Brain microvascular endothelial cell (primary cell): ENCODE data around the gene TENM3.
A peak's percentile ranks its signal among the peaks of the same experiment; 100 is the strongest.

ENCODE experiments used
- DNase-seq: peaks from one replicate; pipeline ENCODE4 v3.0.0-alpha.2; 2020
- H3K27ac ChIP-seq: fragments of 250-450 bp; sonication (Bioruptor Pico); 2 replicates; pipeline ENCODE4 v1.5.1; 2020; ENCODE audit warnings: mild to moderate bottlenecking, moderate library complexity
- H3K27me3 ChIP-seq: fragments of 250-450 bp; sonication (Bioruptor Pico); replicated peaks from 2 replicates; pipeline ENCODE4 v1.5.1; 2020; ENCODE audit warnings: mild to moderate bottlenecking
- H3K36me3 ChIP-seq: fragments of 250-450 bp; sonication (Bioruptor Pico); replicated peaks from 2 replicates; pipeline ENCODE4 v1.5.1; 2020; ENCODE audit warnings: mild to moderate bottlenecking
- H3K4me3 ChIP-seq: 2 replicates; pipeline ENCODE4 v1.5.1; 2011; ENCODE audit warnings: low read depth, mild to moderate bottlenecking, control low read depth, low read length, moderate library complexity
- in situ Hi-C: cut with HindIII; loops from 2 replicates; pipeline ENCODE4 v1.10.0; 2017; ENCODE audit warnings: low sequenced_read_pairs, low pct_ligation_motif_present
- TF ChIP-seq, protein P1 (sequence below): IDR thresholded peaks from 2 replicates; pipeline ENCODE4 v1.5.1; 2011; ENCODE audit warnings: low read depth, mild to moderate bottlenecking, moderate library complexity, low read length, control low read depth, inconsistent platforms; ENCODE audit errors: missing control alignments

TENM3 gene

DNA sequence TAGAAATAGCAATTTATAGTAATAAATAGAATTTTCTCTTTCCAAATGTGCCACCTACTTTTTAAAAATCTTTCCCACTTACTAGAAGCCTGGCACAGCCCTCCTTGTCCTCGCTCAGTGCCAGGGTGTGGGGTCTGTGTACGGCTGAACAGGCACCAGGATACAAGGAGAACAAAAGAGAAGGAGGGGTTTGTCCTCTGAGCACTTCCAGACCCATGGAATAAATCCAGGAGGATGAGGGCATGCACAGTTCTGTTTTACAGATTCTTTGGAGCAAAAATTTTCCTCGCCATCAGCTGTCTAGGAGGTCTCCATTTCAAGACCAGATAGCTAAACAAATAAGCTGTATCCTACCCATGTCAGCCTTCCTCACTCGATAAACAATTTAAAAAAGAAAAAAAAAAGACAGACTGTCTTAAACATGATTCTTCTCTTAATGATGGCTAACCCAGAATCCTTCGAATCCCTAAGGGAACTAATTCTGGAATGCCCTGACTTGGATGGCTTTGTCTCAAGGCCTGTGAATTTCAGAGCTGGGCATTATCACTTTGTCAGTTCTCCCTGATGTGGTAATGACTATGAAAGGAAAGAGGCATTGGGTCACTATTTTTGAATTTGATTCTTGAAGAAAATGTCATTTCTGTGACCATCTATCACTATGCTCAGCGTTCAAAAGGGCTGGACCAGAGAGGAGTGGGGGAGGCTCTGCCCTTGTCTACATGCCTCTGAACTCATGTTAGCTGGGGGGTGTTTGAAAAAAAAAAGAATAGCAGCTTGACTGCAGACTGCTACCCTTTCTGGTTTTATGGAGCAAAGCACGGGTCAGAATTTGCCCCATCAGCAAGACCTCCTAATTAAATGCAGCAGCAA is 523.0 kb downstream of the TENM3 start:
- H3K27ac ChIP-seq = no peak overlapping the region
- H3K27me3 ChIP-seq = no peaks in the 10 kb centered on the region
- no peaks in the 10 kb centered on the region for H3K36me3 ChIP-seq
- H3K4me3 ChIP-seq = no peak overlapping the region
- in situ Hi-C loops = no loop called here
- TF ChIP-seq, protein P1, sequence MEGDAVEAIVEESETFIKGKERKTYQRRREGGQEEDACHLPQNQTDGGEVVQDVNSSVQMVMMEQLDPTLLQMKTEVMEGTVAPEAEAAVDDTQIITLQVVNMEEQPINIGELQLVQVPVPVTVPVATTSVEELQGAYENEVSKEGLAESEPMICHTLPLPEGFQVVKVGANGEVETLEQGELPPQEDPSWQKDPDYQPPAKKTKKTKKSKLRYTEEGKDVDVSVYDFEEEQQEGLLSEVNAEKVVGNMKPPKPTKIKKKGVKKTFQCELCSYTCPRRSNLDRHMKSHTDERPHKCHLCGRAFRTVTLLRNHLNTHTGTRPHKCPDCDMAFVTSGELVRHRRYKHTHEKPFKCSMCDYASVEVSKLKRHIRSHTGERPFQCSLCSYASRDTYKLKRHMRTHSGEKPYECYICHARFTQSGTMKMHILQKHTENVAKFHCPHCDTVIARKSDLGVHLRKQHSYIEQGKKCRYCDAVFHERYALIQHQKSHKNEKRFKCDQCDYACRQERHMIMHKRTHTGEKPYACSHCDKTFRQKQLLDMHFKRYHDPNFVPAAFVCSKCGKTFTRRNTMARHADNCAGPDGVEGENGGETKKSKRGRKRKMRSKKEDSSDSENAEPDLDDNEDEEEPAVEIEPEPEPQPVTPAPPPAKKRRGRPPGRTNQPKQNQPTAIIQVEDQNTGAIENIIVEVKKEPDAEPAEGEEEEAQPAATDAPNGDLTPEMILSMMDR = no peak
- no peak for DNase-seq

- Histone ChIP-seq H3K36me3 (no peaks in the 10 kb centered on the region), H3K4me3 (no peak overlapping the region), H3K27me3 (no peaks in the 10 kb centered on the region), H3K27ac (no peak overlapping the region)
- TF ChIP-seq, protein P1 = no peak
- DNase-seq = no peak
- in situ Hi-C loops = no loop called here
These were observed 523.7 kb downstream of the TENM3 start for GRCh38 chr4:182766857-182767250.

- in situ Hi-C loops = no loop called here
These were observed 525.6 kb downstream of the TENM3 start for GRCh38 chr4:182768838-182769237.

GRCh38 chr4:182770259-182770995 is 527.2 kb downstream of the TENM3 start:
- Histone ChIP-seq H3K27ac (no peak overlapping the region), H3K36me3 (no peaks in the 10 kb centered on the region), H3K27me3 (no peaks in the 10 kb centered on the region), H3K4me3 (no peak overlapping the region)
- TF ChIP-seq, protein P1 = no peak
- no peak for DNase-seq
- in situ Hi-C loops = no loop called here

More at GRCh38 chr4:182768838-182769237, 525.6 kb downstream of the TENM3 start:
- DNase-seq = peak; percentile 29
- no peak overlapping the region for H3K4me3 ChIP-seq
- no peak overlapping the region for H3K27ac ChIP-seq
- no peaks in the 10 kb centered on the region for H3K27me3 ChIP-seq
- H3K36me3 ChIP-seq = no peaks in the 10 kb centered on the region
- TF ChIP-seq, protein P1 = no peak

DNA sequence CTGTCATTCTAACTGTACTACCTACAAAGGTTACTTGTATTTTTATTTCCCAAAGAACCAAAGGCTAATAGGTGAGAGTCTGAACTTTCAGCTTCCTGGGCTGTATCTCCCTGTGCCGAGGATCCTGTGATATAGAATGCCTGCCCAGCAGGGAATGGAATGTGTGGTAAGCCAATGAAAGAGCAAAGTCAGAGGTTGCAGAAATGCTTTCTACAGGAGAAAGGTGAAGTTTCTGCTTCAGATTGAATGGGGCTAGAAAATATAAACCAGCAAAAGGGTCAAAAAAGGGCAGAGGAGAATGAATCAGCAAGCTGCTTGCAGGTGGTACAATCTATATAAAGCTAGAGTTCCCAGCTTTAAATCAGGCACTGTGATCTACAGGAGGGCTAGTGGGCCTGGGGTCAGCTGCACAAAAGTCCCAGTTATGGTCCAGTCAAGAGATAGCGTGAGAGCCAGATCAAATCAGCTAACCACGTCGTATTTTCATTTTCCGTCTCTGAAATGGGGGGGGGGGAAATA is 527.9 kb downstream of the TENM3 start:
- no peaks in the 10 kb centered on the region for H3K27me3 ChIP-seq
- no peaks in the 10 kb centered on the region for H3K36me3 ChIP-seq
- in situ Hi-C loops = no loop called here
- DNase-seq = no peak
- TF ChIP-seq, protein P1 = no peak
- no peak overlapping the region for H3K4me3 ChIP-seq
- no peak overlapping the region for H3K27ac ChIP-seq
